Measurements from ENCODE around the gene ABCB1. TPM values are rescaled to one million over a fixed set of nuclear protein-coding genes. Genes with fewer than 3 reads are reported as not detected.

ABCB1 gene
- total RNA-seq, 1 donor from 2014 or later: 3.0 TPM

- no peaks in the 10 kb centered on the region for H3K27me3 ChIP-seq (ENCODE audit: control insufficient read depth, insufficient read depth, low read length)
- no peak overlapping the region for H3K4me3 ChIP-seq (ENCODE audit: low read depth, low read length)
- no peaks in the 10 kb centered on the region for H3K36me3 ChIP-seq (ENCODE audit: control insufficient read depth, insufficient read depth, low read length)
- no peak for TF ChIP-seq CTCF (IDR thresholded peaks at IDR 0.05; ENCODE audit: insufficient read depth, low read length, poor library complexity, severe bottlenecking)
- no peak for DNase-seq (ENCODE audit: low read depth)
Measured at GRCh38 chr7:87604264-87604663, 3.6 kb upstream of the ABCB1 start.

- no peak for TF ChIP-seq CTCF (IDR thresholded peaks at IDR 0.05; ENCODE audit: insufficient read depth, low read length, poor library complexity, severe bottlenecking)
- DNase-seq (ENCODE audit: low read depth): no peak
- no peaks in the 10 kb centered on the region for H3K27me3 ChIP-seq (ENCODE audit: control insufficient read depth, insufficient read depth, low read length)
- no peaks in the 10 kb centered on the region for H3K36me3 ChIP-seq (ENCODE audit: control insufficient read depth, insufficient read depth, low read length)
- H3K4me3 ChIP-seq (ENCODE audit: low read depth, low read length): no peak overlapping the region
Measured at GRCh38 chr7:87599336-87599735, 1.3 kb downstream of the ABCB1 start.

GRCh38 chr7:87598234-87599009 lies 2.3 kb downstream of the ABCB1 start:
- no peak for DNase-seq (ENCODE audit: low read depth)
- H3K27me3 ChIP-seq (ENCODE audit: control insufficient read depth, insufficient read depth, low read length): no peaks in the 10 kb centered on the region
- H3K36me3 ChIP-seq (ENCODE audit: control insufficient read depth, insufficient read depth, low read length): no peaks in the 10 kb centered on the region
- no peak overlapping the region for H3K4me3 ChIP-seq (ENCODE audit: low read depth, low read length)
- TF ChIP-seq CTCF (IDR thresholded peaks at IDR 0.05; ENCODE audit: insufficient read depth, low read length, poor library complexity, severe bottlenecking): no peak

- H3K27me3 ChIP-seq (ENCODE audit: control insufficient read depth, insufficient read depth, low read length): no peaks in the 10 kb centered on the region
- no peak for DNase-seq (ENCODE audit: low read depth)
- no peaks in the 10 kb centered on the region for H3K36me3 ChIP-seq (ENCODE audit: control insufficient read depth, insufficient read depth, low read length)
- no peak for TF ChIP-seq CTCF (IDR thresholded peaks at IDR 0.05; ENCODE audit: insufficient read depth, low read length, poor library complexity, severe bottlenecking)
- no peak overlapping the region for H3K4me3 ChIP-seq (ENCODE audit: low read depth, low read length)
Measured at GRCh38 chr7:87596696-87597095, 4.0 kb downstream of the ABCB1 start.

- H3K4me3 ChIP-seq (ENCODE audit: low read depth, low read length): no peak overlapping the region
- DNase-seq (ENCODE audit: low read depth): no peak
- H3K27me3 ChIP-seq (ENCODE audit: control insufficient read depth, insufficient read depth, low read length): no peaks in the 10 kb centered on the region
- no peaks in the 10 kb centered on the region for H3K36me3 ChIP-seq (ENCODE audit: control insufficient read depth, insufficient read depth, low read length)
- TF ChIP-seq CTCF (IDR thresholded peaks at IDR 0.05; ENCODE audit: insufficient read depth, low read length, poor library complexity, severe bottlenecking): no peak
Measured at GRCh38 chr7:87596136-87596535, 4.5 kb downstream of the ABCB1 start.

GRCh38 chr7:87592300-87592699 lies 8.4 kb downstream of the ABCB1 start:
- Histone ChIP-seq H3K36me3 (ENCODE audit: control insufficient read depth, insufficient read depth, low read length) (no peaks in the 10 kb centered on the region), H3K4me3 (ENCODE audit: low read depth, low read length) (no peak overlapping the region), H3K27me3 (ENCODE audit: control insufficient read depth, insufficient read depth, low read length) (no peaks in the 10 kb centered on the region)
- TF ChIP-seq CTCF (IDR thresholded peaks at IDR 0.05; ENCODE audit: insufficient read depth, low read length, poor library complexity, severe bottlenecking): no peak
- DNase-seq (ENCODE audit: low read depth): no peak
